ENCODE data around the gene ABLIM3.

- TF ChIP-seq ZC3H4 (CRISPR knock-in tag; IDR thresholded peaks at IDR 0.05; ENCODE audit: borderline replicate concordance) (no peak), ZNF12 (CRISPR knock-in tag; IDR thresholded peaks at IDR 0.05) (no peak), ATF3 (IDR thresholded peaks at IDR 0.05) (no peak), ATF3 (CRISPR knock-in tag; conservative IDR thresholded peaks at IDR 0.05) (no peak)
Measured at GRCh38 chr5:149309354-149309753, 168.1 kb downstream of the ABLIM3 start.

Measured in K562 (cell line).